ENCODE data around the gene BEGAIN. TPM values are rescaled to one million over a fixed set of nuclear protein-coding genes. Genes with fewer than 3 reads are reported as not detected.
A peak's percentile ranks its signal among the peaks of the same experiment; 100 is the strongest.

The BEGAIN gene
- total and polyA plus RNA-seq, 9 donors = 0.35 to 11.0 (median 4.6) TPM

GRCh38 chr14:100589071-100589759 is 2.0 kb upstream of the BEGAIN start:
- Histone ChIP-seq H3K27ac (no peak overlapping the region), H3K4me3 (no peak overlapping the region), H3K36me3 (no peaks in the 10 kb centered on the region), H3K27me3 (no peaks in the 10 kb centered on the region), H3K9me3 (no peaks in the 10 kb centered on the region), H3K4me1 (ENCODE audit: insufficient read depth) (peaks cover 5% of the 10 kb centered on the region)
- TF ChIP-seq CTCF (IDR thresholded peaks at IDR 0.05) (no peak), POLR2A (IDR thresholded peaks at IDR 0.05) (no peak), EP300 (IDR thresholded peaks at IDR 0.05) (no peak)
- intact Hi-C loops (cut with DNase I) = no loop called here
- WGBS, 3 donors = 48 to 68% (median 58%) methylated on average over 13 of the region's 13 CpGs
- peak in 1 of 5 donors; percentile 2 for DNase-seq

DNA sequence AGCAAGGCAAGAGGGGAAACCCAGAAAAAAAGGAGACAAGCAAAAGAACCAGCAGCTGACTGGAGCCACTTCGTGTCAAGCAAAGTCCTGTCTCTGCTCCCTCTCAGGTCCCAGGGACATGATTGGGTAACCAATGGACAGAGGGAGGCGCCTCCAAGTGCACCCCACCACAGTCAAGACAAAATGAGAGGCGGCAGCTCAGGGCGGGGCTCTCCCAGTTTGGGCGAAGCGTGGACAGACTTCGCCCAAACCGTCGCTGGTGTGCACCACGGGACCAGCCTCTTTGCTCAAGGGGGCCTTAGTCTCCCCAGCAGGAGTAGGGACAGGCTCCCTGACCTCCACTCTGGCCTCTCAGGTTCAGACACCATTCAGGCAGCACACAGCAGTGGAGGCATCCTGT is 1.5 kb upstream of the BEGAIN start:
- H3K9me3 ChIP-seq = no peaks in the 10 kb centered on the region
- TF ChIP-seq CTCF (IDR thresholded peaks at IDR 0.05) = no peak
- no peak for TF ChIP-seq EP300 (IDR thresholded peaks at IDR 0.05)
- TF ChIP-seq POLR2A (IDR thresholded peaks at IDR 0.05) = no peak
- no peaks in the 10 kb centered on the region for H3K36me3 ChIP-seq
- H3K4me3 ChIP-seq = no peak overlapping the region
- DNase-seq = peak in 2 of 5 donors; percentile 4 to 16
- no peaks in the 10 kb centered on the region for H3K27me3 ChIP-seq
- intact Hi-C loops (cut with DNase I) = no loop called here
- 68 to 72% (median 71%) methylated on average over 10 of the region's 10 CpGs for WGBS, 3 donors
- peaks cover 5% of the 10 kb centered on the region for H3K4me1 ChIP-seq (ENCODE audit: insufficient read depth)
- no peak overlapping the region for H3K27ac ChIP-seq

DNA sequence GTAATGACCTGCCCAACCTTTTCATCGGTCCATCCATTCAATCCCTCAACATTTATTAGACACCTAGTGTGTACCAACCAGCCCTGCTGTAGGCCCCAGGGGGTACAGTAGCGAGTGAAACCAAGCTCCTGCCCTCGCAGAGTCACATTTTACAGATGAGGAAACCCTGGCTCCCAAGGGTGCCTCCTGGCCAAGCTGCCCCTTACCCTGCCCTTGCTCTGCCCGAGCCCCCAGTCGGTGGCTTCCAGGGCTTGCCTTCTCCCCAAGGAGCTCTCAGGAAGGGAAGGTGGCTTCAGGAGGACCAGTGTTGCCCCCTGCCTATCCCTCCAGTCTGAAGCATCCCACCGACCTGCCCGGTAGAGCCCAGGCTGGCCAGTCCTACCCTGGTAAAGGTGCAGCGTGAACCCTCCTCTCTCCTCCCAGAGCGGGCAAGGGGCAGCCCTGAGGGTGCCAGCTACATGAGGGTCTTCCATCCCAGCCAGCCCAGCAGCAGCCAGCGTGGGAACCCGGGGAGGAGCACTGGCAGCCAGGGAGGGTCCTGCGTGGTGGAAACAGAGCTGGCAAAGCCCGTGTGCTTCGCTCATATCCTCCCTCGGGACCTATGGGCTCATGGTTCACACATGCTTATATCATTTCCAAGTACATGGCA is 670 bp upstream of the BEGAIN start:
- H3K27me3 ChIP-seq = no peaks in the 10 kb centered on the region
- no peak for TF ChIP-seq POLR2A (IDR thresholded peaks at IDR 0.05)
- TF ChIP-seq CTCF (IDR thresholded peaks at IDR 0.05) = no peak
- TF ChIP-seq EP300 (IDR thresholded peaks at IDR 0.05) = no peak
- 48 to 56% (median 53%) methylated on average over 13 to 15 of the region's 15 CpGs for WGBS, 3 donors
- no peak overlapping the region for H3K27ac ChIP-seq
- H3K36me3 ChIP-seq = no peaks in the 10 kb centered on the region
- H3K4me3 ChIP-seq = no peak overlapping the region
- H3K9me3 ChIP-seq = no peaks in the 10 kb centered on the region
- intact Hi-C loops (cut with DNase I) = no loop called here
- peak in 3 of 5 donors; percentile 8 to 26 (median 10) for DNase-seq
- H3K4me1 ChIP-seq (ENCODE audit: insufficient read depth) = peaks cover 5% of the 10 kb centered on the region

DNA sequence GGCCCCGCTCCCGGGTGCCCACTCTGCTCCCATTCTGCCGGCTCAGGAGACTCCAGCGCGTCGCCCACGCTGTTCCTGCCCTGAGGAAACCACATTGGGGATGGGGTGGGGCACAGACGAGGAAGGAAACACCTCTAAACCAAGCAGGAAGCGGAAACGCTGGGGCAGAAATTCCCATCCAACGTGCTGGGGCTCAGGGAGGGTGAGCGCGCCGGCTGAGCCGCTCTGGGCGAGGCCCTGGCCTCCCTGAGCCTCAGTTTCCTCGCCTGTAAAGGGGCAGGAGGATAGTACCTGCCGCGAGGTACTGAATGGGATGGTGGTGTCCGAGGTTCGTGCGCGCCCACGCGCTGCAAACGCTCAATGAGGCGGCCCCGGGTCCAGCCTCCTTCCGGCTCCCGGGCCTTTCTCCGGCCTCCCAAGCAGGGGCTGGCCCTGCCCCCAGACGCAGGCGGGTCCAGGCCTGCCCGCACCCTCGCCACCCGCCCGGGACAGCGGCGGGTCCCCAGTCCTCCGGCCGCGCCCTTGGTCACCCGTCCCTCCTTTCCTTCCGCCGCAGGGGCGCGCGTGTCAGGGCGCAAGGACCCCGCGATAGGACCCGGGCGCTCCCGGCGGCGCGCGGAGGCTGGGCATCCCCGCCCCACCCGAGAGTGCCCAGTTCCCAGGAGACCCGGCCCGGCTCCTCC is 673 bp downstream of the BEGAIN start:
- Histone ChIP-seq H3K9me3 (no peaks in the 10 kb centered on the region), H3K27me3 (no peaks in the 10 kb centered on the region), H3K4me1 (ENCODE audit: insufficient read depth) (peaks cover 5% of the 10 kb centered on the region), H3K36me3 (no peaks in the 10 kb centered on the region), H3K4me3 (peak overlapping the region; percentile 34), H3K27ac (no peak overlapping the region)
- intact Hi-C loops (cut with DNase I) = no loop called here
- 1 to 2% (median 1%) methylated on average over 46 to 62 of the region's 62 CpGs for WGBS, 3 donors
- DNase-seq = peak in 2 of 5 donors; percentile 9 to 36
- TF ChIP-seq POLR2A (IDR thresholded peaks at IDR 0.05) (peak; percentile 9), CTCF (IDR thresholded peaks at IDR 0.05) (no peak)

Data from ovary (tissue), 9 donors.